GM12878 (cell line): ENCODE measurements around the gene MTMR4. TPM values are rescaled to one million over a fixed set of nuclear protein-coding genes. Genes with fewer than 3 reads are reported as not detected.
"Not testable (repeated sequence)": the region's sequence is repeated elsewhere in the genome, so short reads cannot be mapped to it uniquely, and the experiment has no call there.

Experiments used
- ATAC-seq: fragments of 200-7000 bp; cut with Tn5 transposase; 3 replicates; pipeline ENCODE4 v1.9.1; 2020; ENCODE audit warnings: mild to moderate bottlenecking, moderate library complexity
- BruUV-seq: library from RNA; stranded (reverse); fragments of 400-500 nt; replicated peaks from 2 replicates; lab custom pipeline; 2021; lab: Mats Ljungman, UMichigan
- CTCF ChIA-PET: fragments of 300-600 bp; sonication (Branson Sonifier 250); formaldehyde crosslinking; extraction: SDS; loops from one replicate; lab custom pipeline; 2021; ENCODE audit warnings: inconsistent platforms; lab: Yijun Ruan, JAX
- POLR2A ChIA-PET: fragments of 350-600 bp; formaldehyde crosslinking; extraction: SDS; loops from one replicate; lab custom pipeline; 2021; ENCODE audit warnings: inconsistent platforms; lab: Charles Lee
- RAD21 ChIA-PET: fragments of 300-600 bp; sonication (Branson Sonifier 250); formaldehyde crosslinking; loops from one replicate; lab custom pipeline; 2023; ENCODE audit warnings: antibody characterized with exemption; ENCODE audit not compliant: unreplicated experiment; lab: Charles Lee
- SMC1A ChIA-PET: fragments of 300-600 bp; sonication (Branson Sonifier 250); formaldehyde crosslinking; loops from one replicate; lab custom pipeline; 2023; ENCODE audit not compliant: unreplicated experiment, uncharacterized antibody; lab: Charles Lee
- DNase-seq: peaks from one replicate; pipeline ENCODE4 v3.0.0-alpha.2; 2011; ENCODE audit warnings: low read depth, low spot score
- FAIRE-seq: peaks from 3 replicates; lab custom pipeline; 2011; peaks lifted over from hg19 to GRCh38; lab: Jason Lieb, UNC
- H2AFZ ChIP-seq: 2 replicates; pipeline ENCODE4 v1.6.0; 2011; ENCODE audit warnings: low read depth, low read length, control low read depth; ENCODE audit not compliant: control insufficient read depth
- H3K27ac ChIP-seq: 2 replicates; pipeline ENCODE4 v1.5.1; 2011; ENCODE audit warnings: control low read depth; ENCODE audit not compliant: control insufficient read depth, insufficient read depth
- H3K27me3 ChIP-seq, 2 experiments: replicated peaks in 1 of 2; 2 replicates each; pipeline versions ENCODE4 v1.6.0 to v1.6.1; 2011; ENCODE audit warnings: low read length in 1 of 2; ENCODE audit not compliant: control insufficient read depth in 2 of 2, insufficient read depth in 2 of 2
- H3K36me3 ChIP-seq, 2 experiments: 2 replicates each; pipeline ENCODE4 v1.5.1; 2011; ENCODE audit warnings: low read length in 1 of 2; ENCODE audit not compliant: control insufficient read depth in 2 of 2, insufficient read depth in 2 of 2
- H3K4me1 ChIP-seq: 2 replicates; pipeline ENCODE4 v1.6.1; 2011; ENCODE audit warnings: mild to moderate bottlenecking, low read length, moderate library complexity, mixed read lengths; ENCODE audit not compliant: control insufficient read depth, insufficient read depth
- H3K4me2 ChIP-seq: 2 replicates; pipeline ENCODE4 v1.6.0; 2011; ENCODE audit warnings: control low read depth; ENCODE audit not compliant: control insufficient read depth, insufficient read depth
- H3K4me3 ChIP-seq: fragments of 200-600 bp; sonication (generic); 2 replicates; pipeline ENCODE4 v1.5.1; 2016
- H3K79me2 ChIP-seq: 2 replicates; pipeline ENCODE4 v1.6.0; 2011; ENCODE audit warnings: low read length; ENCODE audit not compliant: control insufficient read depth, insufficient read depth
- H3K9ac ChIP-seq: 2 replicates; pipeline ENCODE4 v1.8.0; 2011; ENCODE audit warnings: low read length, control low read depth, mixed read lengths; ENCODE audit not compliant: control insufficient read depth, insufficient read depth
- H3K9me3 ChIP-seq: replicated peaks from 3 replicates; pipeline ENCODE4 v1.5.1; 2011; ENCODE audit warnings: mild to moderate bottlenecking, low read length; ENCODE audit not compliant: control insufficient read depth, insufficient read depth
- H4K20me1 ChIP-seq: 2 replicates; pipeline ENCODE4 v1.6.0; 2011; ENCODE audit not compliant: control insufficient read depth, insufficient read depth
- CBFB ChIP-seq: IDR thresholded peaks from 2 replicates; pipeline ENCODE4 v1.6.1; 2016; ENCODE audit warnings: antibody characterized with exemption, low read depth
- CEBPZ ChIP-seq: fragments of 150-350 bp; IDR thresholded peaks from 2 replicates; pipeline ENCODE4 v1.6.1; 2016; ENCODE audit warnings: low read depth, low read length
- WGBS: methylation state at CpG from one replicate; pipeline ENCODE4 v1.1.6; 2016; ENCODE audit warnings: low lambda C conversion rate; ENCODE audit not compliant: insufficient replicate concordance, insufficient coverage; ENCODE audit errors: missing lambda C conversion rate; 5-methylcytosine and 5-hydroxymethylcytosine counted together
- in situ Hi-C: fragments of 300-500 bp; cut with MboI; formaldehyde crosslinking; loops from 9 replicates; pipeline ENCODE4 v1.14.3; 2018; ENCODE audit warnings: mixed read lengths
- intact Hi-C: fragments of 100-400 bp; cut with micrococcal nuclease; formaldehyde crosslinking; loops from one replicate; pipeline ENCODE4 v1.14.2; 2022; ENCODE audit not compliant: unreplicated experiment
- polyA plus RNA-seq, 11 experiments: library from polyadenylated mRNA; depleted of rRNA in 4 of 11; unstranded in 6 of 11; stranded (reverse) in 5 of 11; fragments of >200 nt; fragmentation: Nextera tagmentation in 4 of 11; fragmentation: Illumina TruSeq in 1 of 11; extraction: Ambion mirVana in 4 of 11; extraction: Trizol in 1 of 11; gene quantifications; 1 replicate in 1 of 11; 2 replicates in 10 of 11; pipeline versions ENCODE4 v1.2.1 to v1.2.3, GENCODE V29; 2011 to 2016; ENCODE audit warnings: inconsistent platforms in 2 of 11, missing spikeins in 2 of 11, low read depth in 1 of 11
- total RNA-seq, 4 experiments: library from RNA; depleted of rRNA in 3 of 4; stranded (reverse); fragments of >200 nt in 3 of 4; fragmentation: Illumina TruSeq in 1 of 4; extraction: Trizol in 1 of 4; gene quantifications; 2 replicates each; pipeline versions ENCODE4 v1.2.1 to v1.2.3, GENCODE V29; 2013 to 2021

The MTMR4 gene
- total and polyA plus RNA-seq, 10 of the 15 experiments (the other 5 are each of a cell fraction or from before 2014, with no cell fraction given) = 12.8 to 127 (median 53.2) TPM

GRCh38 chr17:58556833-58557250, 42.4 kb upstream of the MTMR4 start (continued):
- no peak for TF ChIP-seq CEBPZ
- TF ChIP-seq CBFB = no peak

DNA sequence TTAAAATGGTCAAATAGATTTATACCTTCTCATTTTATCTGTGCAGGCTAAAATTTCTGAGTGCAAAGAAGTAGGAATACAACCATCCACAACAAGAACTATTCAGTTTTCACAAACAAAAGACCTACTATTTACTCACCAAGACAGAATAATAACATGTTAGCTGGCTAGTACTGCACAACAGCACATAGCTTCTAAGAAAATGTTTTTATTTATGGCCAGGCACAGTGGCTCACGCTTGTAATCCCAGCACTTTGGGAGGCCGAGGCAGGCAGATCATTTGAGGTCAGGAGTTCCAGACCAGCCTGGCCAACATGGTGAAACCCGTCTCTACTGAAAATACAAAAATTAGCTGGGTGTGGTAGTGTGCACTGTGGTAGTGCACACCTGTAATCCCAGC, 40.7 kb upstream of the MTMR4 start:
- POLR2A ChIA-PET = interaction anchor here (0.7 kb wide), 1 partner anchor 435 kb away, joined by 4 read pairs; no protein-coding TSS in a partner anchor
- H2AFZ ChIP-seq = not testable (repeated sequence)

More for the DNA sequence above, 40.7 kb upstream of the MTMR4 start:
- FAIRE-seq, H3K9ac ChIP-seq, H4K20me1 ChIP-seq, H3K27ac ChIP-seq, intact Hi-C loops, in situ Hi-C loops, H3K4me3 ChIP-seq, H3K27me3 ChIP-seq, BruUV-seq, H3K4me2 ChIP-seq, DNase-seq, ATAC-seq, H3K4me1 ChIP-seq, H3K79me2 ChIP-seq, H3K9me3 ChIP-seq, H3K36me3 ChIP-seq: not testable (repeated sequence)
- SMC1A ChIA-PET = interaction anchor here (1.0 kb wide), 1 partner anchor 11 kb away, joined by 3 read pairs; no protein-coding TSS in a partner anchor
- RAD21 ChIA-PET = interaction anchor here (1.9 kb wide), 1 partner anchor 13 kb away, joined by 6 read pairs; no protein-coding TSS in a partner anchor
- 81% methylated on average over 3 of the region's 3 CpGs for WGBS
- CTCF ChIA-PET = interaction anchor here (1.9 kb wide), 1 partner anchor 14 kb away, joined by 6 read pairs; no protein-coding TSS in a partner anchor
